GM12872 (cell line): ENCODE data around the gene TPP1.

Experiments
- CTCF ChIP-seq: IDR thresholded peaks from 3 replicates; pipeline ENCODE4 v1.5.1; 2011; ENCODE audit warnings: low read depth, mild to moderate bottlenecking, low read length, moderate library complexity; ENCODE audit not compliant: insufficient read depth

TPP1 gene

GRCh38 chr11:6601041-6601461, 18.2 kb downstream of the TPP1 start:
- no peak for TF ChIP-seq CTCF

DNA sequence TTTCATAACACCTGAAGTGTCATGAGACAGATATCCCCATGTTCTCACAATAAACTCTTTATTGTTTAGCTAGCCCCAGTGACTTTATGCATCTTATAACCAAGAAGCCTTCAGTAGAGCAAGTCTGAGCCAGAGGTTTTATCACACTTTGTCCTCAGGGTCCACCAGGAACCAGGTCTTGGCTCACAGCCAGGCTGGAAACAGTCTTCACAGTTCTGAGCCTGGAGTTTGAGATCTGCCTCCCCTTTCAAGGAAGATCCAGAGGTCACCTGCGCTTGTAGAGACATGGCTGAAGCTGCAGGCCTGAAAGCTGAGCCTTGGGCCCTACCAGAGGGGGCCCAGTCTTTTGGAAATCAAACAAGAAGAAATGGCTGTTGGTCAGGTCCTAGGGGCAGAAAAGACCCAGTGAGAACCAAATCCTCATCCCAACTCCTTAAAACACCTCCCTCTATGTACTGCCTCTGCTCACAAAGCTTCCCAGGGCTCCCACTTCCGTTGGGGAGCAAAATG, 19.3 kb downstream of the TPP1 start:
- no peak for TF ChIP-seq CTCF

- no peak for TF ChIP-seq CTCF
Observed at GRCh38 chr11:6599449-6599848, 19.8 kb downstream of the TPP1 start.

- no peak for TF ChIP-seq CTCF
Observed at GRCh38 chr11:6598555-6598954, 20.7 kb downstream of the TPP1 start.

GRCh38 chr11:6596239-6596877, 22.9 kb downstream of the TPP1 start:
- no peak for TF ChIP-seq CTCF

DNA sequence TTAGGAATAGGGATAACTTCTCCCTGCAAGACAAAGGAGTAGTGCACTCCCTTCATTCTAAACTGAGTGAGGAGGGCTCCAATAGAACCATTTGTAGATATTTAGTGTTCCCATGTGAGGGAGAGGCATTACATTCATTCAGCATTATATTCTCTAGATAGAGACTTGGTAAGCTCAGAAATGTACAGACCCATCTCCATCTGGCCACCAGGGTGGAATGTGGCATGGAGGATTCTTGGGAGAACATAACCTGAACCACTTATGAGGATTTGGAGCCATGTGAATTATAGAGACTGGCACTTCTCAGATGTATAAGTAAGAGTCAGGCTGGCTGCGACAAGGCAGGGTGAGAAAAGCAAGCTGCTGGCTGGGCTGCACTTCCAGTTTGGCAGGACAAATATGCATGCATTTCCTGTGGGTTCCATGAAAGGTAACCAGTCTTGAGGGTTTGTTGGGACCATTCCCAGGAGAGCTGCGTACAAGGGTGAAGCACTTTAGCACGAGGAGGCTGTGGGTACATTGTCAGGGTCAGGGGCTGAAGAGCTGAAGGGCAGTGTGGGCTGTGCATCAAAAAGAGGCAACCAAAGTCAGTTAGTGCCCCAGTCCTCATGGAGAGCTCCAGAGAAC, 25.0 kb downstream of the TPP1 start:
- no peak for TF ChIP-seq CTCF

- TF ChIP-seq CTCF = no peak
Observed at GRCh38 chr11:6588018-6588417, 31.2 kb downstream of the TPP1 start.
